Neuronal stem cell (in vitro differentiated cells): ENCODE results near the gene PAPOLB.

Experiments
- DNase-seq: peaks from one replicate; pipeline ENCODE4 v3.0.0-alpha.2; 2013; ENCODE audit warnings: low spot score
- H2AFZ ChIP-seq: one replicate; pipeline ENCODE4 v1.6.1; 2013; ENCODE audit warnings: mild to moderate bottlenecking, low read length, inconsistent platforms
- H2AK5ac ChIP-seq: 2 replicates; pipeline ENCODE4 v1.6.1; 2013; ENCODE audit warnings: low read depth, mild to moderate bottlenecking, inconsistent platforms, low read length, moderate library complexity, mixed read lengths
- H2BK120ac ChIP-seq: 2 replicates; pipeline ENCODE4 v1.6.1; 2013; ENCODE audit warnings: low read depth, mild to moderate bottlenecking, inconsistent platforms, low read length, moderate library complexity, mixed read lengths
- H2BK12ac ChIP-seq: one replicate; pipeline ENCODE4 v1.6.1; 2013; ENCODE audit warnings: low read length, inconsistent platforms
- H2BK15ac ChIP-seq: 2 replicates; pipeline ENCODE4 v1.6.1; 2013; ENCODE audit warnings: mild to moderate bottlenecking, low read length, inconsistent platforms, mixed read lengths
- H2BK5ac ChIP-seq: one replicate; pipeline ENCODE4 v1.6.1; 2013; ENCODE audit warnings: inconsistent platforms, mild to moderate bottlenecking, low read length, moderate library complexity
- H3K14ac ChIP-seq: one replicate; pipeline ENCODE4 v1.6.1; 2013; ENCODE audit warnings: low read length, inconsistent platforms
- H3K18ac ChIP-seq: 2 replicates; pipeline ENCODE4 v1.6.1; 2013; ENCODE audit warnings: low read length, inconsistent platforms
- H3K23ac ChIP-seq: 2 replicates; pipeline ENCODE4 v1.6.1; 2013; ENCODE audit warnings: low read depth, mild to moderate bottlenecking, mixed read lengths, low read length, inconsistent platforms; ENCODE audit not compliant: poor library complexity
- H3K27ac ChIP-seq: replicated peaks from 3 replicates; pipeline ENCODE4 v1.5.1; 2013; ENCODE audit warnings: low read length, inconsistent platforms
- H3K27me3 ChIP-seq, 3 experiments: 2 replicates each; pipeline ENCODE4 v1.6.1; 2013; ENCODE audit warnings: low read length in 3 of 3, mild to moderate bottlenecking in 2 of 3, inconsistent platforms in 1 of 3, low read depth in 1 of 3, mixed read lengths in 1 of 3, moderate library complexity in 1 of 3; ENCODE audit not compliant: control insufficient read depth in 3 of 3, insufficient read depth in 3 of 3
- H3K36me3 ChIP-seq, 2 donors: replicated peaks in 1 of 2; 2 replicates each; pipeline ENCODE4 v1.6.1; 2013; ENCODE audit warnings: low read length in 2 of 2; ENCODE audit not compliant: control insufficient read depth in 2 of 2, insufficient read depth in 2 of 2
- H3K4ac ChIP-seq: 2 replicates; pipeline ENCODE4 v1.6.1; 2013; ENCODE audit warnings: inconsistent platforms, mild to moderate bottlenecking, low read length, moderate library complexity
- H3K4me1 ChIP-seq, 2 donors: 1 replicate in 1 of 2; 2 replicates in 1 of 2; pipeline ENCODE4 v1.6.1; 2013; ENCODE audit warnings: low read length in 2 of 2, low read depth in 1 of 2; ENCODE audit not compliant: control insufficient read depth in 2 of 2, insufficient read depth in 1 of 2
- H3K4me2 ChIP-seq: one replicate; pipeline ENCODE4 v1.6.1; 2013; ENCODE audit warnings: mild to moderate bottlenecking, low read length, inconsistent platforms; ENCODE audit not compliant: insufficient read depth, poor library complexity, severe bottlenecking
- H3K4me3 ChIP-seq, 2 donors: 2 replicates each; pipeline ENCODE4 v1.5.1; 2013; ENCODE audit warnings: low read length in 2 of 2, mild to moderate bottlenecking in 2 of 2, inconsistent platforms in 1 of 2, moderate library complexity in 1 of 2
- H3K79me1 ChIP-seq: one replicate; pipeline ENCODE4 v1.6.1; 2013; ENCODE audit warnings: low read depth, mild to moderate bottlenecking, inconsistent platforms, low read length, moderate library complexity
- H3K9ac ChIP-seq: one replicate; pipeline ENCODE4 v1.6.1; 2013; ENCODE audit warnings: mild to moderate bottlenecking, low read depth, low read length, inconsistent platforms; ENCODE audit not compliant: poor library complexity
- H3K9me3 ChIP-seq, 2 donors: replicated peaks in 1 of 2; 2 replicates each; pipeline versions ENCODE3 to v1.6.1; 2013; ENCODE audit warnings: low read length in 2 of 2, mild to moderate bottlenecking in 2 of 2, inconsistent platforms in 1 of 2, low read depth in 1 of 2, mixed read lengths in 1 of 2, moderate library complexity in 1 of 2; ENCODE audit not compliant: control insufficient read depth in 2 of 2, insufficient read depth in 1 of 2
- H4K8ac ChIP-seq: one replicate; pipeline ENCODE4 v1.6.1; 2013; ENCODE audit warnings: low read depth, mild to moderate bottlenecking, inconsistent platforms, low read length, moderate library complexity
- H4K91ac ChIP-seq: one replicate; pipeline ENCODE4 v1.6.1; 2013; ENCODE audit warnings: low read length, low read depth, mild to moderate bottlenecking, inconsistent platforms; ENCODE audit not compliant: poor library complexity
- WGBS, 2 donors: extraction: QIAGEN DNeasy Blood & Tissue Kit; methylation state at CpG; one replicate each; pipeline ENCODE4 v1.1.7; 2013; ENCODE audit warnings: missing lambda C conversion rate in 2 of 2, mixed read lengths in 1 of 2; ENCODE audit not compliant: insufficient read length in 2 of 2, insufficient replicate concordance in 1 of 2; ENCODE audit errors: extremely low coverage in 2 of 2; 5-methylcytosine and 5-hydroxymethylcytosine counted together

The PAPOLB gene

DNA sequence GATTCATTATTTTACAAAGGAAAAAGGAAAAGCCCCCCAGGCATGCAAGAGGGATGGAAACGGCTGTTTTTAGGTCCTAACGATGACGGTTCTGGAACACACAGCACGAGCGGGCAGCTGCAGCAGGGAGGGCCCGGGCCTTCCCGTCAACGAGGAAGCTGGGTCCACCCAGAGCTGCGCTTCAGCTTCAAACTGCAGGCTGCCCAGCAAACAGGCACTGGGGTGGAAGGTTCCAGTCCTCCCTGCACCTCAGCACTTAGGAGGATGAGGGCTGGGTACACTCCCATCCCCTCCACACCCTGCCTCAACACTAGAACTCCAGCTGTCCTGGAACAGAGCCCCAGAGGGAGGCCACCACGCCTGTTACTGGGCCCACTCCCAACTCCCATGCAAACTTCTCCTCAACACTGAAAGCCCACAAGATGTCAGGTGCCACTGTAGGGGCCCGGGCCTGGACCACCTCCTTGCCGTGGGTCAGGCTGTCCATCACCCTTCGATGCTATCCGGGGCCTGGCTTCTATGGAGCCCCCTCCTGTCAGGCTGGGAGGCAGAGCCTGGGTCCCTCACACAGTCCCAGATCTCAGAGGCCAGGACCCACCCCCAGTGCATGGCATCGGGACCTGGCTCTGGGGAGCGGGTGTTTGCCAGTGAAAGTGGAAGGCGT is 33.0 kb downstream of the PAPOLB start:
- Histone ChIP-seq H4K91ac (no peak overlapping the region), H3K9me3 (no peaks in the 10 kb centered on the region), H2AFZ (no peak overlapping the region), H3K36me3 (peaks cover 2 to 3% of the 10 kb centered on the region in 2 donors), H2AK5ac (peak overlapping the region; percentile 54), H2BK15ac (no peak overlapping the region), H3K79me1 (no peaks in the 10 kb centered on the region), H3K4me1 (peaks cover 0 to 1% of the 10 kb centered on the region in 2 donors), H3K27me3 (no peaks in the 10 kb centered on the region), H3K4ac (peak overlapping the region; percentile 23), H2BK120ac (no peak overlapping the region), H3K23ac (no peak overlapping the region), H2BK5ac (peak overlapping the region; percentile 75), H3K4me3 (no peak overlapping the region), H4K8ac (no peak overlapping the region), H3K14ac (peak overlapping the region; percentile 63), H3K27ac (no peak overlapping the region), H3K4me2 (no peak overlapping the region), H3K9ac (peak overlapping the region; percentile 17), H3K18ac (no peak overlapping the region), H2BK12ac (peak overlapping the region; percentile 16)
- no CpG with 5 or more reads among the region's 17 CpGs for WGBS, 2 donors
- no peak for DNase-seq

DNA sequence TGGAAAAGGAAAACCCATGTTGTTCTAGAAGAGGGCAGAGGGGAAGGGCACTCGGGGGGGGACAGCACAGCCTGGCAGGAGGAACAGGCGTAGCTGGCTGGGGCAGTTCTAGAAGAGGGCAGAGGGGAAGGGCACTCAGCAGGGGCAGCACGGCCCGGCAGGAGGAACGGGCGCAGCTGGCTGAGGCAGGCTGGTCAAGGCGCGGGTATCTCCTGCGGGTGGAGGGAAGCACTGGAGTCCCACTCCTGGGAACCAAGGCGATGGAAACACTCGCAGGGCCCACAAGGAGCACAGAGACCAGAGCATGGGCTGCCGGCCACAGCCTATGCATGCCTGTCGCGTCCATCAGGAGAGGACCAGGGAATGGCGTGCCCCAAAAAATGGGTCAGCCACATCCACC is 36.7 kb downstream of the PAPOLB start:
- H2AFZ ChIP-seq, result no peak overlapping the region
- no peak overlapping the region for H2BK120ac ChIP-seq
- no peak overlapping the region for H4K91ac ChIP-seq
- H3K4me1 ChIP-seq, result peaks cover 0 to 1% of the 10 kb centered on the region in 2 donors
- peak overlapping the region; percentile 91 for H3K23ac ChIP-seq
- H2BK12ac ChIP-seq, result no peak overlapping the region
- H4K8ac ChIP-seq, result peak overlapping the region; percentile 3
- peaks cover 2% of the 10 kb centered on the region for H3K79me1 ChIP-seq
- no peak overlapping the region for H3K4me2 ChIP-seq
- H3K9ac ChIP-seq, result peak overlapping the region; percentile 44
- no peak overlapping the region for H3K27ac ChIP-seq
- no peak overlapping the region for H2AK5ac ChIP-seq
- H3K4me3 ChIP-seq, result no peak overlapping the region
- DNase-seq, result no peak
- H3K36me3 ChIP-seq, result peaks cover 0 to 1% of the 10 kb centered on the region in 2 donors
- no peaks in the 10 kb centered on the region for H3K27me3 ChIP-seq
- H2BK15ac ChIP-seq, result no peak overlapping the region
- peak overlapping the region; percentile 17 for H3K18ac ChIP-seq
- H3K4ac ChIP-seq, result no peak overlapping the region
- no peak overlapping the region for H2BK5ac ChIP-seq
- H3K14ac ChIP-seq, result no peak overlapping the region
- no peaks in the 10 kb centered on the region for H3K9me3 ChIP-seq
- WGBS, 2 donors, result no CpG with 5 or more reads among the region's 15 CpGs

GRCh38 chr7:4824120-4824775 is 37.6 kb downstream of the PAPOLB start:
- H2AK5ac ChIP-seq, result peak overlapping the region; percentile 63
- H3K4me1 ChIP-seq, result no peaks in the 10 kb centered on the region
- H3K27ac ChIP-seq, result no peak overlapping the region
- H2BK5ac ChIP-seq, result peak overlapping the region; percentile 75
- H3K9ac ChIP-seq, result peak overlapping the region; percentile 70
- H3K36me3 ChIP-seq, result no peaks in the 10 kb centered on the region
- peak overlapping the region; percentile 18 for H3K23ac ChIP-seq
- H3K4me2 ChIP-seq, result no peak overlapping the region
- DNase-seq, result no peak
- H4K91ac ChIP-seq, result no peak overlapping the region
- peaks cover 2% of the 10 kb centered on the region for H3K79me1 ChIP-seq
- H3K9me3 ChIP-seq, result no peaks in the 10 kb centered on the region
- H3K4ac ChIP-seq, result no peak overlapping the region
- H3K4me3 ChIP-seq, result no peak overlapping the region
- H3K18ac ChIP-seq, result peak overlapping the region; percentile 19
- no peak overlapping the region for H2AFZ ChIP-seq
- H3K27me3 ChIP-seq, result no peaks in the 10 kb centered on the region
- no peak overlapping the region for H3K14ac ChIP-seq
- no peak overlapping the region for H2BK15ac ChIP-seq
- no peak overlapping the region for H2BK120ac ChIP-seq
- no peak overlapping the region for H4K8ac ChIP-seq
- H2BK12ac ChIP-seq, result no peak overlapping the region
- WGBS, 2 donors, result no CpG with 5 or more reads among the region's 20 CpGs

GRCh38 chr7:4823441-4824119 is 38.2 kb downstream of the PAPOLB start:
- H2BK5ac ChIP-seq, result peak overlapping the region; percentile 75
- H3K79me1 ChIP-seq, result peaks cover 2% of the 10 kb centered on the region
- no peak overlapping the region for H4K91ac ChIP-seq
- no peak overlapping the region for H2BK15ac ChIP-seq
- no peak overlapping the region for H2AFZ ChIP-seq
- H3K36me3 ChIP-seq, result no peaks in the 10 kb centered on the region
- no CpG with 5 or more reads among the region's 14 CpGs for WGBS, 2 donors
- H3K27me3 ChIP-seq, result no peaks in the 10 kb centered on the region
- no peak overlapping the region for H3K23ac ChIP-seq
- H3K9me3 ChIP-seq, result no peaks in the 10 kb centered on the region
- no peak overlapping the region for H2BK12ac ChIP-seq
- no peak overlapping the region for H2BK120ac ChIP-seq
- H3K4me3 ChIP-seq, result no peak overlapping the region
- peak overlapping the region; percentile 63 for H2AK5ac ChIP-seq
- H4K8ac ChIP-seq, result no peak overlapping the region
- H3K4me2 ChIP-seq, result no peak overlapping the region
- no peaks in the 10 kb centered on the region for H3K4me1 ChIP-seq
- H3K4ac ChIP-seq, result no peak overlapping the region
- H3K18ac ChIP-seq, result peak overlapping the region; percentile 13
- no peak for DNase-seq
- H3K27ac ChIP-seq, result no peak overlapping the region
- no peak overlapping the region for H3K14ac ChIP-seq
- peak overlapping the region; percentile 70 for H3K9ac ChIP-seq
